ENCODE measurements around the gene NR1H3.
A peak's percentile ranks its signal among the peaks of the same experiment; 100 is the strongest.
"Not testable (repeated sequence)": the region's sequence is repeated elsewhere in the genome, so short reads cannot be mapped to it uniquely, and the experiment has no call there.

Gene NR1H3

DNA sequence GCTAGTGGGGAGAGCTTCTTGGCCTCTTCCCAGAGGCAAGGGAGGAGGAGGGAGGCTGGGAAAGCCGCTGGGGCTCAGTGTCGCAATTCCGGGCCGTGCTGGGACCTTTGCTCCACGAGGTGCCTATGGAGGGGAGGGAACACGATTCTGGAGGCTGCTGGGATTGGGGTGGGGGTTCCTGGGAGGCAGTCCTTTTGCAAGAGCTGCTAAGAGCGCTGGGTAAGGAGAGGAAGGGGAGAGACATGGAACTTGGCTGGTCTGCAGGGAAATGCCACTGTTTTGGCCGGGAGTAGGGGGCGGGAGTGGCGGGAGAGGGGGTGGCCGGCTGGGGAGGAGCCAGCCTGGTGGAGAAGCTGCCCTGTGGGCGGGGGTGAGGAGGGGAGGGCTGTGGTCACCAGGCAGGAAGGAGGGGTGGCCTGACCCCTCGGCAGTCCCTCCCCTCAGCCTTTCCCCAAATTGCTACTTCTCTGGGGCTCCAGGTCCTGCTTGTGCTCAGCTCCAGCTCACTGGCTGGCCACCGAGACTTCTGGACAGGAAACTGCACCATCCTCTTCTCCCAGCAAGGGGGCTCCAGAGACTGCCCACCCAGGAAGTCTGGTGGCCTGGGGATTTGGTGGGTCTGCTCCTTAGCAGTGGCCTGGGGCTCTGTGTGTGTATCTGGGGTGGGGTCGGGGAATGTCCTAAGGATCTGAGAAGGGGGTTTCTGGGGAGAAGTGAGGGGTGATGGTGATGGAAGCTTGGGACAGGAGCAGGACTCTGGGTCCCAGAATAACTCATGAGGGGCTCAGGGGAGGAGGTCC lies at the start of gene NR1H3:
NR1H3 (plus strand) TSS at position 480 of the 800 bp plus-strand sequence. CDS start 1,221 bp downstream, outside the sequence.
- DNase-seq (ENCODE audit: low spot score), result peak; percentile 64

DNA sequence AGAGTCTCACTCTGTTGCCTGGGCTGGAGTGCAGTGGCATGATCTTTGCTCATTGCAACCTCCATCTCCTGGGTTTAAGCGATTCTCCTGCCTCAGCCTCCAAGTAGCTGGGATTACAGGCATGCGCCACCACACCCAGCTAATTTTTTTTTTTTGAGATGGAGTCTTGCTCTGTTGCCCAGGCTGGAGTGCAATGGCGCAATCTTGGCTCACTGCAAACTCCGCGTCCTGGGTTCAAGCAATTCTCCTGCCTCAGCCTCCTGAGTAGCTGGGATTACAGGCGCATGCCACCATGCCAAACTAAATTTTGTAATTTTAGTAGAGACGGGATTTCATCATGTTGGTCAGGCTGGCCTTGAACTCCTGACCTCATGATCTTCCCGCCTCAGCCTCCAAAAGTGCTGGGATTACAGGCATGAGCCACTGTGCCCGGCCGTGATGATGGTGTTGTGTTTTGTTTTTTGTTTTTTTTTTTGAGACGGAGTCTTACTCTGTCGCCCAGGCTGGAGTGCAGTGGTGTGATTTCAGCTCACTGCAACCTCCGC lies 49.7 kb upstream of the NR1H3 start:
- not testable (repeated sequence) for DNase-seq (ENCODE audit: low spot score)

DNA sequence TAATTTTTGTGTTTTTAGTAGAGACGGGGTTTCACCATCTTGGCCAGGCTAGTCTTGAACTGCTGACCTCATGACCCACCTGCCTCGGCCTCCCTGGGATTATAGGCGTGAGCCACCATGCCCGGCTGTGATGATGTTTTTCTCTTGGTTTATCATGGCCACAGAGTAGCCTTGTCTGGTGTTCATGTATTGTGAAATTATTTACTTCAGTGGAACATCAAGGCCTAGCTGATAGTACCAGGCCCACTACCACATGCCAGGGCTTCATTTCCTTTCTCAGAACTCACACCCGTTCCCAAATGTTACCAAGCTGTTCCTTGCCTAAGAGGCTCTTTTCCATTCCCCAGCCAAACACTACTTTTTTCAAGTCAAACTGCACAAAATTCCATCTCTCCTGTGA lies 49.2 kb upstream of the NR1H3 start:
- DNase-seq (ENCODE audit: low spot score), result no peak

DNA sequence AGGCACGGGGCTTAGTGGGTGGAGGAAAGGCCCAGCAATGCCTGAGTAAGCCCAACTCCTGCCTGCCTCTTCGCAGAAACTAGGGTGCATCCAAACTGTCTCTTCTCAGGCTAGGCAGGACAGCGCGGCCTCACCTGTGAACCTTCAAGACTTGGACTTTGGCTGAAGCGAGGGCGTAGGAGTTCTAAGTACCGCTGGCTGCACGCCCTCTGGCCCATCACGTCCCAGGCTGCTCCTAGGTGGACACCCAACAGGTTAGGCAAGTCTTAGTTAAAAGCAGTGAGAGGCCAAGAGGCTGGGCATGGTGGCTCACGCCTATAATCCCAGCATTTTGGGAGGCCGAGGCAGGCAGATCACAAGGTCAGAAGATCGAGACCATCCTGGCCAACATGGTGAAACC lies 44.9 kb upstream of the NR1H3 start:
- no peak for DNase-seq (ENCODE audit: low spot score)

DNA sequence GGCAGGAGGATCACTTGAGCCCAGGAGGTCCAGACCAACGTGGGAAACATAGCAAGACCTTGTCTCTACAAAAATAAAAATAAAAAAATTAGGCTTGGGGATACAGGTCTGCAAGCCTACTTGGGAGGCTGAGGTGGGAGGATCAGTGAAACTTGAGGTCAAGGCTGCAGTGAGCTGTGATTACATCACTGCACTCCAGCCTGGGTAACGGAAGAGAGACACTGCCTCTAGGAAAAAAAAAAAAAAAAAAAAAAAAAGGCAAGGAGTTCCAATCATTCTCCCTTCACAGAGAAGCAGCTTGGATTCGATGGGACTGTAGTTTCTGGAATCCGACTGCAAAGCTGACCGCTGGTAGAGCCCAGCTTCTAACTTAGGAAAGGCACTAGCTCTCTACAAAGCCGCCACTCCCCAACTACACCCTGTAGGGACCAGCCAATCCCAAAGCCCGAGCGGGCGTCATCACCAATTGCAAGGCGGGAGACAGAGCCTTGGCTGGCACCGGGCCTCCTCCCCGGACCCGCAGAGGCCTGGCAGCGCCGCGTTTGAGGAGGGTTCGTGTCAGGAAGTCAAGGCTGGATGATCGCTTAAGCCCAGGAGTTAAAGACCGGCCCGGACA lies 43.7 kb upstream of the NR1H3 start:
- DNase-seq (ENCODE audit: low spot score), result peak; percentile 95

DNA sequence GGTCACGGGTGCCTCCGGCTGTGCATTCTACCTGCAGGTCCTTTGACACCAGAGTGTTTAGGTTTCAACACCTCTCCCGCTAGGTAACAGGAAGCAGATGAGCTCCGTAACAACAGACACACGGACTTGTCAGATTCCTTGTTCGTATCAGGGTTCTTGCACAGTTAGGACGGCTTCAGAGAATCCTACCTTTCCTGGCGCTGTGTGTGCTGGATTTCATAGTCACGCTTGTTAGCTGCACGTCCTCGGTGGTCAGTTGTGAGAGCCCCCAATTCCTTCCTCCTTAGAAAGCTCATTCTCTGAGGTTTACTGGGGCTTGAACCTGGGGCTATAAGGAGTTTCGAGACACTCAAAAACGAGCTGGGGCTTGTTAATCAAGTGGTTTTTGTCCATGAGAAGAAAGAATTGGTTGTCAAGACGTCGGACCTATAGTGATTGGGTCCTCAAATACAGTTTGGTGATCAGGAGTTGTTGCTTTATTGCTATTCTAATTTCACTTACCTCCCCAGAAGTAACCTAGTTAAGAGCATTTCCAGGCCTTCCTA lies 42.4 kb upstream of the NR1H3 start:
- DNase-seq (ENCODE audit: low spot score), result no peak

DNA sequence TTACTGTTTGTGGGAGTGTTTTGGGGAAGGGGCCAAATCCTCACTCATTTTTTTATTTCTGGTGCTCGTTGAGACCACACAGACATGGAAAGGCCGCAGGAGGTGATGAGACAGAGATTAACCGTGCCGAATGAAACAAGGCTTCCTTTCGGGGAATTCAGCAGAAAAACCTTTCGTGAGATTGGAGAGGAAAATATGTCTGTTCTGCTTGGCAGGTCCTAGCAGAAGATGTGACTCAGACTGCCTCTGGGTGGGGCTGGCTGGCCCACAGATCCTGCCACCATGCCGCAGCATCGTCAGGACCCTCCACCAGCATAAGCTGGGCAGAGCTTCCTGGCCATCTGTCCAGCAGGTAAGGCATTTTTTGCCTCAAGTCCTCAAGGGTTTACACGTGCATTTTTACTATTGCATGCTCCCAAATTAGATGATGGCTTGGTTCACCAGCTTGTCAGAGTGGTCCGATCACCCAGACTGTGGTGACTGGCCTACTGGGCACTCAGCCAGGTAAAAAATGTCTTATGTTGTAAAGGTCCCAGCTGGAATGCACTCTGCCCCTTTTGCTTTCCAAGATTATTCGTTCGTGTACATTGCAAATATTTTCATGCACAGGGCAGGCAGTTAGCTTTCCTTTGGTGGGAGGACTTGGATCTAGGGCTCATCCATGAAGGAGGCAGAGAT lies 41.5 kb upstream of the NR1H3 start:
- DNase-seq (ENCODE audit: low spot score), result peak; percentile 63

DNA sequence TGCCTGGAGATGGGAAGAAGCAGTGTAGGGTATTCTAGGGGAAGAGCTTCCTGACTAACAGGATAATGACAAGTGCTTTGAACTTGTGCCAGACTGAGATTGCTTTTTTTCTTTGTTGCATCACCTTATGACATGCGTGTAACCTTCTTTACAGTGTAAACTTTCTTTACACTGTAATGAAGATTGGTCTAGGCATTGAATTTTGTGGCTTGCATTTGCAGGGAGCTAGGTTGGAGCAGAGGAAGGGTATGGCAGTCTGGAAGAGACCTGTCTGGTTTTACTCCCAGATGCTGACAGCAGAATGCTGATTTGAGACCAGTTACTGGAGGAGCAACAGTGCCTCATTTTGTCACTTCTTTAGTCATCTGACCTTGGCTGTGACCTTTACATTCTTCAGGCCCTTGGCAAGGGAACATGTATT lies 37.4 kb upstream of the NR1H3 start:
- DNase-seq (ENCODE audit: low spot score), result peak; percentile 25

DNA sequence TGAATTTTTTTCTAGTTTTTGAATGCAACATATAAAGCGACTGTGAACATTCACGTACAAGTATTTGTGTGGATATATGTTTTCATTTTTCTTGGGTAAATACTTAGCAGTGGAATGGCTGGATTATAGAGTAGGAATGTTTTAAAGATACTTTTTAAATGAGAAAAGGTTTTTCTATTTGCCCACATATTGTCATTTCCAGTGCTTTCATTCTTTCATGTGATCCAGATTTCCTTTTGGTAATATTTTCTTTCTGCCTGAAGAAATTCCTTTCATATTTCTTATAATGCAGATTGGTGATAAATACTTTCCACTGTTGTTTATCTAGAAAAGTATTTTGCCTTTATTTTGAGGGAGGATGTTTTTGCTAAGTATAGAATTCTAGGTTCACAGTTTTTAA lies 35.1 kb upstream of the NR1H3 start:
- no peak for DNase-seq (ENCODE audit: low spot score)

DNA sequence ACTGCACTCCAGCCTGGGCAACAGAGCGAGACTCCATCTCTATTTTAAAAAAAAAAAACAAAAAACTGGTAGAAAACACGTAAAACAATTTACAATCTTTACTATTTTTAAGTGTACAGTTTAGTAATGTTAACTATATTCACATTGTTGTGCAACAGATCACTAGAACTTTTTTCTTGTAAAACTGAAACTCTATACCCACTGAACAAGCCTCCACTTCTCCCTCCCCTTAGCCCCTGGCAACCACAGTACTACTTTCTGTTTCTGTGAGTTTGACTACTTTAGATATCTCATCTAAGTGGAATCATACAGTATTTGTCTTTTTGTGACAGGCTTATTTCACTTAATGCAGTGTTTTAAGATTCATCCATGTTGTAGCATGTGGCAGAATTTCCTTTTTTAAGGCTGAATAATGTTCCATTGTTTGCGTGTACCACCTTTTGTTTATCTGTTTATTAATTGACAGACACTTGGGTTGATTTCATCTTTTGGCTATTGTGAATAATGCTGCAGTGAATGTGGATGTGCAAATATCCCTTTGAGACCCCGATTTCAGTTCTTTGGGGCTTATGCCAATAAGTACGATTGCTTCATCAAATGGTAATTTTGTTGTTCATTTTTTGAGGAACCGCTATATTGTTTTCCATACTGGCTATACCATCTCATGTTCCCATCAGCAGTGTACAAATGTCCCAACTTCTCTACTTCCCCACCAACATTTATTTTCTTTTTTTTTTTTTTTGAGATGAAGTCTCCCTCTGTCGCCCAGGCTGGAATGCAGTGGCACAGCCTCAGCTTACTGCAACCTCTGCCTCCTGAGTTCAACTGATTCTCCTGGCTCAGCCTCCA lies 32.0 kb upstream of the NR1H3 start:
- DNase-seq (ENCODE audit: low spot score), result no peak

DNA sequence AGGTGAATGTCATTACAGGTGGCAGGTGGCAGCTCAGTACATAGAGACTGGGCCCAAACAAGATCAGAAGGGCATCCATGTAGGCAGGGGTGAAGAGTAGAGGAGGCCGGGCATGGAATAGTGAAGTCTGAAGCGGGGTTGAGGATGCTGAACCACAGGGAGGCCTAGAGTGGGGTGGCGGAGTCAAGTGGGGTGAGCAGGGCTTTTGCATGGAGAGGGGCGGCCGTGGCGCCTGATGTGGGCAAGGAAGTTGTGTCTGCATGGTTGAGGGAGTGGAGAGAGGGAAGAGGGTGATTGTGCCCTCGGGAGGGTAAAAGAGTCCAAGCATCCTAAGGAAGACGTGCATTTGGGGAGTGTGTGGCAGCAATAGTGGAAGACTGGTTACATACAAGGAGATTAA lies 28.6 kb upstream of the NR1H3 start:
- DNase-seq (ENCODE audit: low spot score), result no peak

DNA sequence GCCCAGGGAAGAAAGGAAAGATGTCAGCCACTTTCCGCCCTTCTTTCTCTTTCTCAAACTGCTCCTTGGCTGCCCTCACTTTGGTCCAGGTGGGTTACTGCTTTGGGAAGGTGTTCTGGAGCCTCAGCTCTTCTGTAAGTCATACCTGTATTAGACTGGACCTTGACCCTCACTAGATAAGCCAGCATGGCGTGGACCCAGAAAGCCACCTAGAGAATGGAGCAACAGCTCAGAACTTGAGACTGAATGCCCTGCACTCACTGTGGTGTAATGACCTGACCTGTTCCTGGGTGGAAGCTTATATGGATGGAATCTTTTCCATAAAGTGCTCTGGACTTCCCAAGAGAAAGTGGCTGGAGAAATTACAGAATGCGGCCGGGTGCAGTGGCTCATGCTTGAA lies 24.7 kb upstream of the NR1H3 start:
- no peak for DNase-seq (ENCODE audit: low spot score)

DNA sequence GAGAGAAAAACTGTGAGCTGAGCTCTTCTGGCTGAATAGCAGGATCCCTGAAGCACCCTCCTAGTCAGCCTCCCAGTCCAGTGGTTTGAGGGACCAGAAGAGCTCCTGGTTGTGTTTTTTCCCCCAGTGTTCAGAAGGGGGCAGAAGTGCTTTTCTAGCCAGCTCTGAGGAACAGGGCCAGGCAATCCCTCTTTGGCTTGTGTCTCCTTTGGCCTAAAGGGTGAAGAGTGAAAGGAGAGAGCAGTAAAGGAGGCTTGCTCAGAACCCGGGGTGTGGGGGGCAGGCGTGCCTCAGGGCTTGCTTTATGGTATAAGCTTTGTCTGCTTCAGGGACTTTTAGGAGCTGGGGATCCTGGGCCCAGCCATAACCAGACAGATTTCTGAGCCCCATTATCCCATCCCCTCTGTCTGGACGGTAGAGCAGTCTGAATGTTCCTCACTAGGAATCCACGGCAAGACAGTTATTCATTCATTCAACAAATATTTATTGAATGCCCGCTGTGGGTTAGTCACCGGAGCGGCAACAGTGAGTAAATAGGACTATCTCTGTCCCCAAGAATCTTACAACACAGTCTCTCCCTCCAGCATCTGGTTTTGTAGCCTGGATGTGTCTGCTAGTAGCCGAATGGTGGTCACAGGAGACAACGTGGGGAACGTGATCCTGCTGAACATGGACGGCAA lies 23.7 kb upstream of the NR1H3 start:
- DNase-seq (ENCODE audit: low spot score), result peak; percentile 60

DNA sequence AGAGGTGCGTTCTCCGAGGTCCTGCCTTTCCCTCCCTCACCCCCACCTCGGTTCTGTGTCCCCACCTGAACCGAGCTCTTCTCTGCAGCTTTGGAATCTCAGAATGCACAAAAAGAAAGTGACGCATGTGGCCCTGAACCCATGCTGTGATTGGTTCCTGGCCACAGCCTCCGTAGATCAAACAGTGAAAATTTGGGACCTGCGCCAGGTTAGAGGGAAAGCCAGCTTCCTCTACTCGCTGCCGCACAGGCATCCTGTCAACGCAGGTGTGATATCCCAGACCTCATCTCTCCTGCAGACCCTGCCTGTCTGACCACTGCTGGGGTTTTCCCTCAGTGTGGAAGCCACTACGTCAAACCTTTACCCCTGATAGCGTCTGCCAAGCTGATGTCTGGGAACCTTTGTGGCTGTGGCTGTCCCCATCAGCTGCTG lies 23.1 kb upstream of the NR1H3 start:
- DNase-seq (ENCODE audit: low spot score), result peak; percentile 49

DNA sequence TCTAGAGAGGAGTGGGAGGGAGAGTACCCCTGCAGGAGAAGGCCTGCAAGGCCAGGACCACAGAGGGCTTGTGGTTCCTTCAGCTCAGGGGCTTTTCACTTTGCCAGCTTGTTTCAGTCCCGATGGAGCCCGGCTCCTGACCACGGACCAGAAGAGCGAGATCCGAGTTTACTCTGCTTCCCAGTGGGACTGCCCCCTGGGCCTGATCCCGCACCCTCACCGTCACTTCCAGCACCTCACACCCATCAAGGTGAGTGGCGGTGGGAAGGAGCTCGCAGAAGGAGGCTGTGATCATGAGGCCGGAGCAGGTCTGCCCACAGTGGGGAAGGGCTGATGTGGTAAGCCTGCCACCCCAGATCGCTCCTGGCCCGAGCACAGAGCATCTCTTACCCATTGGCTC lies 22.6 kb upstream of the NR1H3 start:
- no peak for DNase-seq (ENCODE audit: low spot score)

DNA sequence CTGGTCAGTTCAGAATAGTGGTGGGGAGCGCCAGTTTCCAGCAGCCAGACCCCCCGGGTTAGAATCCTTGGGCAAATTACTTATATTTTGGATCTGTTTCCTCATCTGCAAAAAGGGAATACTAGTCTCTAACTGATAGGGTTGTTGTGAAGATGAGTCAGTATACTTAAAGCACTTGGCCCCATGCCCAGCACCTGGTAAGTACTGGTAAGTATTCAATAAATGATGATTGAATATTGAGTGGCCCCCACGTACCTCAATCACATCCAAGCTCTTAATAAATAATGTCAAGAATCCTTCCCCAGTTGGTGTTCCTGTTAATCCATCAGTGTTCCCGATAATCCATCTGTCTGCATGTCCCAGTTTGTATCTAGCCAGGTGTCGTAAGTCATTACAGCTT lies 21.3 kb upstream of the NR1H3 start:
- DNase-seq (ENCODE audit: low spot score), result no peak

DNA sequence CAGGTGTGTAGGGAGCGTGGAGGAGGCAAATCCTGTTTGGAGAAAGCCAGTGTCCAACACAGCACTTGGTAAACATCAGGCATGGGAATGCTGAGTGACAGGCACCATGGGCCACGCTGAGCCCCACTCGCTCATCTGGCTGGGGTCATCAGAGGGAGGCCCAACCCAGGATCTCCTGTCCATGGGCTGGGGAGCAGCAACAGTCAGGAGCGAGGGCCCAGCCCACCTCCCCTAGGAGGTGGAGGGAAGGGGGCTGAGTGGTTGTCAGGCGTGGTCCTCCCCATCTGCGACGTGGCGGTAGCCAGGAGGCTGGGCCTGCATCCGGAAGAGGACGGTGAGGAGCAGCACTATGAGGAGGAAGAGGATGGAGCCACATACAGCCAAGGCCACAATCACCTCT lies 17.9 kb upstream of the NR1H3 start:
- DNase-seq (ENCODE audit: low spot score), result no peak

DNA sequence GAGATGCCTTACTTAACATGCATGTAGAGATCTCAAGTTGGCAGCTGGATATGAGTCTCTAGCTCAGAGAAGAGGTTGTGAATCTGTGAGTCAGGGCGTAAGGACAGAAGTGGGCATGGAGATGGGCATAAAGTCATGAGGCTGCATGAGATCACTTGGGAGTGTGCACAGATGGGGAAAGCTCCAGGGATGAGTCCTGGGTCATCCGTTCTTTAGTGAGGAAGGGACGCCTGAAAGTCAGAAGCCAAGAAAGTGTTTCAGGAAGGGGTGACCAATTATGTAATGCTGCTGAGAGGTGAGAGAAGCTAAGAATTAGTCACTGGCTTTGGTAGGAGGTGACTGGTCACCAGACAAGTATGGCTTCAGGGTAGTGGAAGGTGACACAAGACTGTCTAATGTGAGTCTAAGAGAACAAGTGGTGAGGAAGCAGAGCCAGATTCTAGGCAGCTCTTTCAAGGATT lies 15.9 kb upstream of the NR1H3 start:
- DNase-seq (ENCODE audit: low spot score), result no peak

DNA sequence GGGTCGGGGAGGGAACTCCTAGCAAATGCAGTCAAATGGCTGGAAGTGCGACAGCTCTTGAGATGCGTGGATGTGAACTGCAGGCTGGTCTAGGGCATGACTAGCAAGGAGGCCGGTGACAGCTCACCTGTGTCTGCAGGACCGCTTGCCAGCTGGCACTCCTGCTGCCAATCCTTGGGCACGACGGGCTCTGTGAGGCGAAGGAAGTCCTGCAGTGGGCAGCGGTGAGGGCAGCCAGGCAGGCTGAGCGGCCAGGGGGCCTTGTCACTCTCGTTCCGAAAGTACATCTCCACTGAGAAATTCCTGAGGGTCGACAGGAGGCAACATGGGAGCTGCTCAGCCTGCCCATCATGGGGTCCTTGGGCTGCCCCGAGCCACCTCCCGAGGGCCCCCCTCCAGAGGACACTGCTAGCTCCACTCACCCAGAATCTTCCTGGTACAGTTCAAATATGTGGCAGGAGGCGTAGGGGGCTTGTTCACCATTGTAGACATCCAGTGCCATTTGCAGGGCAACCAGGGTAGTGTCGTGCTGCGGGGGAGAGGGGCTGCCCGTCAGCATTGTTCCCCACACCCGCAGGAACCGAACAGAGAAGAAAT lies 15.1 kb upstream of the NR1H3 start:
- DNase-seq (ENCODE audit: low spot score), result no peak

DNA sequence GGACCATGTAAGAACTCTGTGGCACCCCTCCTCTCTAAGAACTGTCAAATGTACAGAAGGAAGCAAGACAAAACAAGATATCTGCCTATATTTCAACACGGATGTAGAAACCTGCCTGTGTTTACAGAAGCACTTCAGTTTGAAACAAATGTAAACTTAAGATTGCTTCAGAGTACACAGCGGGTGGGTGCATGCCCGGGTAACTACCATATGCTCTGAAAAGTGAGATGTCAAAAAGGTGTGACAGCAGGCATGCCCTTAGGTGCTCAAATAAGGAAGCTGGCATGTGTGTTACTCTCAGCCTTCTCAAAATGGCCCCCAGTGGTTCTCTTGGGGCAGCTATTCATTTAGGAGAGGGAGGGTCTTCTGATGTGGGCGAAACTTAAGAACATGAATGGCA lies 14.3 kb upstream of the NR1H3 start:
- no peak for DNase-seq (ENCODE audit: low spot score)
